H1 (cell line): ENCODE results near the gene MT1H. TPM values are rescaled to one million over a fixed set of nuclear protein-coding genes. Genes with fewer than 3 reads are reported as not detected.

ENCODE experiments used
- CBX8 ChIP-seq: fragments of 300-800, 300-1000 bp; sonication (generic); IDR thresholded peaks from 2 replicates; pipeline ENCODE4 v1.7.1; 2016; ENCODE audit warnings: low read depth, low read length, borderline replicate concordance
- CTBP2 ChIP-seq: IDR thresholded peaks from 2 replicates; pipeline ENCODE4 v1.7.0; 2011; ENCODE audit warnings: borderline replicate concordance, mild to moderate bottlenecking, moderate library complexity, mixed read lengths, low read length; ENCODE audit not compliant: insufficient read depth, insufficient read length
- EP300 ChIP-seq, 2 experiments: IDR thresholded peaks; 1 replicate in 1 of 2; 2 replicates in 1 of 2; pipeline ENCODE4 v1.6.1; 2011 to 2012; ENCODE audit warnings: low read depth in 2 of 2, low read length in 2 of 2, mild to moderate bottlenecking in 2 of 2, borderline replicate concordance in 1 of 2, inconsistent platforms in 1 of 2, moderate library complexity in 1 of 2
- SIX5 ChIP-seq: IDR thresholded peaks from 2 replicates; pipeline ENCODE4 v1.6.1; 2011; ENCODE audit warnings: mild to moderate bottlenecking, low read depth, low read length
- SP2 ChIP-seq: IDR thresholded peaks from 2 replicates; pipeline ENCODE4 v1.6.1; 2012; ENCODE audit warnings: mild to moderate bottlenecking, low read length, inconsistent platforms
- SUZ12 ChIP-seq: fragments of 200-600 bp; sonication (generic); IDR thresholded peaks from 2 replicates; pipeline ENCODE4 v1.6.1; 2012; ENCODE audit warnings: mild to moderate bottlenecking, inconsistent platforms, low read length, moderate library complexity, mixed read lengths
- YY1 ChIP-seq: IDR thresholded peaks from 2 replicates; pipeline ENCODE4 v1.6.1; 2011; ENCODE audit warnings: low read depth, mild to moderate bottlenecking, low read length
- polyA plus RNA-seq, 7 experiments: library from polyadenylated mRNA; depleted of rRNA in 3 of 7; stranded (reverse) in 5 of 7; unstranded in 2 of 7; fragments of >200 nt in 5 of 7; fragments of 200-250 nt in 2 of 7; gene quantifications; 1 replicate in 5 of 7; 2 replicates in 1 of 7; 4 replicates in 1 of 7; pipeline versions ENCODE4 v1.2.1 to v1.2.3, GENCODE V29; 2011 to 2013; ENCODE audit warnings: missing spikeins in 2 of 7, mixed read lengths in 2 of 7
- total RNA-seq: library from RNA; stranded (reverse); fragmentation: NEBNext Ultra II Directional; extraction: Animal tissue kit (Norgen Biotek cat#: 25700); gene quantifications from 2 replicates; pipeline ENCODE4 v1.2.1, GENCODE V29; 2021
- TF ChIP-seq, protein P1 (sequence below): fragments of 300-600 bp; sonication (generic); IDR thresholded peaks from 2 replicates; pipeline ENCODE4 v1.7.1; 2012; ENCODE audit warnings: low read length, moderate library complexity, mild to moderate bottlenecking, inconsistent platforms; ENCODE audit not compliant: insufficient replicate concordance

MT1H gene
- total and polyA plus RNA-seq, 2 of the 8 experiments (the other 6 are each of a cell fraction or from before 2014, with no cell fraction given) = 11.9 to 95.7 TPM

GRCh38 chr16:56634715-56635440, 34.7 kb upstream of the MT1H start (continued):
- TF ChIP-seq, protein P1, sequence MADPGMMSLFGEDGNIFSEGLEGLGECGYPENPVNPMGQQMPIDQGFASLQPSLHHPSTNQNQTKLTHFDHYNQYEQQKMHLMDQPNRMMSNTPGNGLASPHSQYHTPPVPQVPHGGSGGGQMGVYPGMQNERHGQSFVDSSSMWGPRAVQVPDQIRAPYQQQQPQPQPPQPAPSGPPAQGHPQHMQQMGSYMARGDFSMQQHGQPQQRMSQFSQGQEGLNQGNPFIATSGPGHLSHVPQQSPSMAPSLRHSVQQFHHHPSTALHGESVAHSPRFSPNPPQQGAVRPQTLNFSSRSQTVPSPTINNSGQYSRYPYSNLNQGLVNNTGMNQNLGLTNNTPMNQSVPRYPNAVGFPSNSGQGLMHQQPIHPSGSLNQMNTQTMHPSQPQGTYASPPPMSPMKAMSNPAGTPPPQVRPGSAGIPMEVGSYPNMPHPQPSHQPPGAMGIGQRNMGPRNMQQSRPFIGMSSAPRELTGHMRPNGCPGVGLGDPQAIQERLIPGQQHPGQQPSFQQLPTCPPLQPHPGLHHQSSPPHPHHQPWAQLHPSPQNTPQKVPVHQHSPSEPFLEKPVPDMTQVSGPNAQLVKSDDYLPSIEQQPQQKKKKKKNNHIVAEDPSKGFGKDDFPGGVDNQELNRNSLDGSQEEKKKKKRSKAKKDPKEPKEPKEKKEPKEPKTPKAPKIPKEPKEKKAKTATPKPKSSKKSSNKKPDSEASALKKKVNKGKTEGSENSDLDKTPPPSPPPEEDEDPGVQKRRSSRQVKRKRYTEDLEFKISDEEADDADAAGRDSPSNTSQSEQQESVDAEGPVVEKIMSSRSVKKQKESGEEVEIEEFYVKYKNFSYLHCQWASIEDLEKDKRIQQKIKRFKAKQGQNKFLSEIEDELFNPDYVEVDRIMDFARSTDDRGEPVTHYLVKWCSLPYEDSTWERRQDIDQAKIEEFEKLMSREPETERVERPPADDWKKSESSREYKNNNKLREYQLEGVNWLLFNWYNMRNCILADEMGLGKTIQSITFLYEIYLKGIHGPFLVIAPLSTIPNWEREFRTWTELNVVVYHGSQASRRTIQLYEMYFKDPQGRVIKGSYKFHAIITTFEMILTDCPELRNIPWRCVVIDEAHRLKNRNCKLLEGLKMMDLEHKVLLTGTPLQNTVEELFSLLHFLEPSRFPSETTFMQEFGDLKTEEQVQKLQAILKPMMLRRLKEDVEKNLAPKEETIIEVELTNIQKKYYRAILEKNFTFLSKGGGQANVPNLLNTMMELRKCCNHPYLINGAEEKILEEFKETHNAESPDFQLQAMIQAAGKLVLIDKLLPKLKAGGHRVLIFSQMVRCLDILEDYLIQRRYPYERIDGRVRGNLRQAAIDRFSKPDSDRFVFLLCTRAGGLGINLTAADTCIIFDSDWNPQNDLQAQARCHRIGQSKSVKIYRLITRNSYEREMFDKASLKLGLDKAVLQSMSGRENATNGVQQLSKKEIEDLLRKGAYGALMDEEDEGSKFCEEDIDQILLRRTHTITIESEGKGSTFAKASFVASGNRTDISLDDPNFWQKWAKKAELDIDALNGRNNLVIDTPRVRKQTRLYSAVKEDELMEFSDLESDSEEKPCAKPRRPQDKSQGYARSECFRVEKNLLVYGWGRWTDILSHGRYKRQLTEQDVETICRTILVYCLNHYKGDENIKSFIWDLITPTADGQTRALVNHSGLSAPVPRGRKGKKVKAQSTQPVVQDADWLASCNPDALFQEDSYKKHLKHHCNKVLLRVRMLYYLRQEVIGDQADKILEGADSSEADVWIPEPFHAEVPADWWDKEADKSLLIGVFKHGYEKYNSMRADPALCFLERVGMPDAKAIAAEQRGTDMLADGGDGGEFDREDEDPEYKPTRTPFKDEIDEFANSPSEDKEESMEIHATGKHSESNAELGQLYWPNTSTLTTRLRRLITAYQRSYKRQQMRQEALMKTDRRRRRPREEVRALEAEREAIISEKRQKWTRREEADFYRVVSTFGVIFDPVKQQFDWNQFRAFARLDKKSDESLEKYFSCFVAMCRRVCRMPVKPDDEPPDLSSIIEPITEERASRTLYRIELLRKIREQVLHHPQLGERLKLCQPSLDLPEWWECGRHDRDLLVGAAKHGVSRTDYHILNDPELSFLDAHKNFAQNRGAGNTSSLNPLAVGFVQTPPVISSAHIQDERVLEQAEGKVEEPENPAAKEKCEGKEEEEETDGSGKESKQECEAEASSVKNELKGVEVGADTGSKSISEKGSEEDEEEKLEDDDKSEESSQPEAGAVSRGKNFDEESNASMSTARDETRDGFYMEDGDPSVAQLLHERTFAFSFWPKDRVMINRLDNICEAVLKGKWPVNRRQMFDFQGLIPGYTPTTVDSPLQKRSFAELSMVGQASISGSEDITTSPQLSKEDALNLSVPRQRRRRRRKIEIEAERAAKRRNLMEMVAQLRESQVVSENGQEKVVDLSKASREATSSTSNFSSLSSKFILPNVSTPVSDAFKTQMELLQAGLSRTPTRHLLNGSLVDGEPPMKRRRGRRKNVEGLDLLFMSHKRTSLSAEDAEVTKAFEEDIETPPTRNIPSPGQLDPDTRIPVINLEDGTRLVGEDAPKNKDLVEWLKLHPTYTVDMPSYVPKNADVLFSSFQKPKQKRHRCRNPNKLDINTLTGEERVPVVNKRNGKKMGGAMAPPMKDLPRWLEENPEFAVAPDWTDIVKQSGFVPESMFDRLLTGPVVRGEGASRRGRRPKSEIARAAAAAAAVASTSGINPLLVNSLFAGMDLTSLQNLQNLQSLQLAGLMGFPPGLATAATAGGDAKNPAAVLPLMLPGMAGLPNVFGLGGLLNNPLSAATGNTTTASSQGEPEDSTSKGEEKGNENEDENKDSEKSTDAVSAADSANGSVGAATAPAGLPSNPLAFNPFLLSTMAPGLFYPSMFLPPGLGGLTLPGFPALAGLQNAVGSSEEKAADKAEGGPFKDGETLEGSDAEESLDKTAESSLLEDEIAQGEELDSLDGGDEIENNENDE = no peak
- TF ChIP-seq YY1 = no peak
- peak; percentile 97 for TF ChIP-seq SUZ12
- TF ChIP-seq CBX8 = 0 out of 2 replicates have a peak, but pooled peaks have one; percentile 58
- no peak for TF ChIP-seq SIX5
- TF ChIP-seq EP300 (IDR thresholded peaks at IDR 0.05; ENCODE audit: borderline replicate concordance in 1 of 2, low read depth in 2 of 2, low read length in 2 of 2) = no peak
- TF ChIP-seq SP2 = no peak
- TF ChIP-seq CTBP2 = peak; percentile 18
- TF ChIP-seq, all 59 proteins: peak for 4
